Mesothelial cell of epicardium (in vitro differentiated cells): ENCODE measurements around the gene DYNC2H1. TPM values are rescaled to one million over a fixed set of nuclear protein-coding genes. Genes with fewer than 3 reads are reported as not detected.

ENCODE experiments used
- DNase-seq, 2 experiments: peaks; one replicate each; pipeline ENCODE4 v3.0.0; 2021; ENCODE audit warnings: low spot score in 2 of 2; ENCODE audit not compliant: unreplicated experiment in 2 of 2
- H3K27ac Mint-ChIP-seq: 2 replicates; pipeline ENCODE4 v1.8.0; 2021; ENCODE audit warnings: mixed read lengths
- H3K27me3 Mint-ChIP-seq: 2 replicates; pipeline ENCODE4 v1.8.0; 2021; ENCODE audit warnings: low read depth, mixed read lengths
- H3K36me3 Mint-ChIP-seq: 2 replicates; pipeline ENCODE4 v1.8.0; 2021; ENCODE audit warnings: mixed read lengths
- H3K4me1 Mint-ChIP-seq: 2 replicates; pipeline ENCODE4 v1.8.0; 2021; ENCODE audit warnings: mixed read lengths
- H3K4me3 Mint-ChIP-seq: 2 replicates; pipeline ENCODE4 v1.8.0; 2021; ENCODE audit warnings: mild to moderate bottlenecking, moderate library complexity, mixed read lengths
- H3K9me3 Mint-ChIP-seq: 2 replicates; pipeline ENCODE4 v1.8.0; 2021; ENCODE audit warnings: mixed read lengths
- CTCF ChIP-seq: fragments of 200-600 bp; sonication (generic); IDR thresholded peaks from one replicate; pipeline ENCODE4 v1.5.0; 2021; ENCODE audit warnings: antibody characterized with exemption; ENCODE audit not compliant: unreplicated experiment
- total RNA-seq: library from RNA; stranded (reverse); gene quantifications from 3 replicates; pipeline ENCODE4 v1.2.1, GENCODE V29; 2021

Gene DYNC2H1
- total RNA-seq, 1 donor from 2014 or later = 18.0 TPM

GRCh38 chr11:103220133-103220532, 110.9 kb downstream of the DYNC2H1 start:
- DNase-seq = no peak
- Mint-ChIP-seq H3K27me3 (no peaks in the 10 kb centered on the region), H3K4me1 (peaks cover 7% of the 10 kb centered on the region), H3K36me3 (peaks cover 13% of the 10 kb centered on the region), H3K4me3 (no peak overlapping the region), H3K9me3 (peaks cover 10% of the 10 kb centered on the region), H3K27ac (no peak overlapping the region)
- TF ChIP-seq CTCF = no peak

- TF ChIP-seq CTCF = no peak
- Mint-ChIP-seq H3K9me3 (peaks cover 32% of the 10 kb centered on the region), H3K27me3 (no peaks in the 10 kb centered on the region), H3K4me1 (peaks cover 5% of the 10 kb centered on the region), H3K36me3 (peaks cover 36% of the 10 kb centered on the region), H3K27ac (no peak overlapping the region), H3K4me3 (no peak overlapping the region)
- DNase-seq = no peak
Observed at GRCh38 chr11:103222806-103223205, 113.6 kb downstream of the DYNC2H1 start.

- Mint-ChIP-seq H3K4me1 (peaks cover 3% of the 10 kb centered on the region), H3K9me3 (peaks cover 40% of the 10 kb centered on the region), H3K4me3 (no peak overlapping the region), H3K27me3 (no peaks in the 10 kb centered on the region), H3K36me3 (peaks cover 40% of the 10 kb centered on the region), H3K27ac (no peak overlapping the region)
- no peak for TF ChIP-seq CTCF
- DNase-seq = no peak
Observed at GRCh38 chr11:103228807-103229206, 119.6 kb downstream of the DYNC2H1 start.

GRCh38 chr11:103234974-103235373, 125.7 kb downstream of the DYNC2H1 start:
- peaks cover 23% of the 10 kb centered on the region for H3K4me1 Mint-ChIP-seq
- H3K9me3 Mint-ChIP-seq = no peaks in the 10 kb centered on the region
- no peak overlapping the region for H3K4me3 Mint-ChIP-seq
- no peak for TF ChIP-seq CTCF
- no peaks in the 10 kb centered on the region for H3K27me3 Mint-ChIP-seq
- DNase-seq = no peak
- peak overlapping the region; percentile 60 for H3K27ac Mint-ChIP-seq
- H3K36me3 Mint-ChIP-seq = peaks cover 3% of the 10 kb centered on the region

- Mint-ChIP-seq H3K9me3 (no peaks in the 10 kb centered on the region), H3K36me3 (peaks cover 14% of the 10 kb centered on the region), H3K27me3 (no peaks in the 10 kb centered on the region), H3K4me3 (no peak overlapping the region), H3K27ac (no peak overlapping the region), H3K4me1 (no peaks in the 10 kb centered on the region)
- TF ChIP-seq CTCF = no peak
- no peak for DNase-seq
Observed at GRCh38 chr11:103241574-103241973, 132.3 kb downstream of the DYNC2H1 start.

- Mint-ChIP-seq H3K27me3 (no peaks in the 10 kb centered on the region), H3K36me3 (peaks cover 14% of the 10 kb centered on the region), H3K9me3 (no peaks in the 10 kb centered on the region), H3K4me3 (no peak overlapping the region), H3K27ac (no peak overlapping the region), H3K4me1 (no peaks in the 10 kb centered on the region)
- TF ChIP-seq CTCF = no peak
- no peak for DNase-seq
Observed at GRCh38 chr11:103254123-103254522, 144.9 kb downstream of the DYNC2H1 start.
